ENCODE results near the gene MYOM3.

DNA sequence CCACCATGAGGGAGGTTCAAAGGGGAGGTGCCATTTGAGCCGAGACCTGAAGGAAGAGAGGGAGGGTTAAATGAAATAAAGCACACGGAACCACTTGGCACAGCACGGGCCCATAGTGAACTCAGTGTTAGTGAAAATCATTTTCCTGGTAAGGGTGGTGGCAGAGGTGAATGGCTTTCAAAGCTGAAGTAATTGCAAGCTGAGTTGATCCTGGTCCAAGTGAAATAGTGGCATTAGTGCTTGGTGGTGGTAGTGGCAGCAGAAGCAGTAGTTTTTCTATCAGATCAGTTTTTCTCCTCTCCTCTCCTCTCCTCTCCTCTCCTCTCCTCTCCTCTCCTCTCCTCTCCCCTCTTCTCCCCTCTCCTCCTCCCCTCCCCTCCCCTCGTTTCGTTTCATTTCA lies 101.3 kb downstream of the MYOM3 start:
- TF ChIP-seq POLR2A (IDR thresholded peaks at IDR 0.05) (no peak), EP300 (IDR thresholded peaks at IDR 0.05) (no peak), POLR2AphosphoS5 (IDR thresholded peaks at IDR 0.05) (no peak)
- TF ChIP-seq, protein P1, sequence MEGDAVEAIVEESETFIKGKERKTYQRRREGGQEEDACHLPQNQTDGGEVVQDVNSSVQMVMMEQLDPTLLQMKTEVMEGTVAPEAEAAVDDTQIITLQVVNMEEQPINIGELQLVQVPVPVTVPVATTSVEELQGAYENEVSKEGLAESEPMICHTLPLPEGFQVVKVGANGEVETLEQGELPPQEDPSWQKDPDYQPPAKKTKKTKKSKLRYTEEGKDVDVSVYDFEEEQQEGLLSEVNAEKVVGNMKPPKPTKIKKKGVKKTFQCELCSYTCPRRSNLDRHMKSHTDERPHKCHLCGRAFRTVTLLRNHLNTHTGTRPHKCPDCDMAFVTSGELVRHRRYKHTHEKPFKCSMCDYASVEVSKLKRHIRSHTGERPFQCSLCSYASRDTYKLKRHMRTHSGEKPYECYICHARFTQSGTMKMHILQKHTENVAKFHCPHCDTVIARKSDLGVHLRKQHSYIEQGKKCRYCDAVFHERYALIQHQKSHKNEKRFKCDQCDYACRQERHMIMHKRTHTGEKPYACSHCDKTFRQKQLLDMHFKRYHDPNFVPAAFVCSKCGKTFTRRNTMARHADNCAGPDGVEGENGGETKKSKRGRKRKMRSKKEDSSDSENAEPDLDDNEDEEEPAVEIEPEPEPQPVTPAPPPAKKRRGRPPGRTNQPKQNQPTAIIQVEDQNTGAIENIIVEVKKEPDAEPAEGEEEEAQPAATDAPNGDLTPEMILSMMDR (IDR thresholded peaks at IDR 0.05) = no peak

Data from stomach (tissue), 4 donors.